Transverse colon (tissue), 4 donors: ENCODE data around the gene STK40. TPM values are rescaled to one million over a fixed set of nuclear protein-coding genes. Genes with fewer than 3 reads are reported as not detected.
A peak's percentile ranks its signal among the peaks of the same experiment; 100 is the strongest.

Experiments
- DNase-seq: peaks from one replicate; pipeline ENCODE4 v3.0.0-alpha.2; 2019
- H3K27ac ChIP-seq, 4 donors: fragments of 200-600 bp; sonication (generic); 2 replicates each; pipeline ENCODE4 v1.5.1; 2016 to 2018; ENCODE audit warnings: inconsistent platforms in 4 of 4
- H3K27me3 ChIP-seq: fragments of 200-600 bp; sonication (generic); 2 replicates; pipeline ENCODE4 v1.5.1; 2017; ENCODE audit warnings: inconsistent platforms
- H3K36me3 ChIP-seq, 4 donors: fragments of 200-600 bp; sonication (generic); 2 replicates each; pipeline ENCODE4 v1.5.1; 2017 to 2019; ENCODE audit warnings: inconsistent platforms in 4 of 4
- H3K4me1 ChIP-seq, 4 donors: fragments of 200-600 bp; sonication (generic); 2 replicates each; pipeline ENCODE4 v1.5.1; 2017 to 2020; ENCODE audit warnings: inconsistent platforms in 4 of 4
- H3K4me3 ChIP-seq, 4 donors: fragments of 200-600 bp; sonication (generic); 1 replicate in 1 of 4; 2 replicates in 3 of 4; pipeline versions ENCODE4 v1.5.1 to v1.6.1; 2017 to 2019; ENCODE audit warnings: inconsistent platforms in 4 of 4
- H3K9me3 ChIP-seq, 2 donors: fragments of 200-600 bp; sonication (generic); 2 replicates each; pipeline ENCODE4 v1.5.1; 2017 to 2019; ENCODE audit warnings: inconsistent platforms in 2 of 2
- CTCF ChIP-seq, 5 experiments: fragments of 200-600 bp in 3 of 5; fragments of 450-650 bp in 2 of 5; sonication (generic) in 3 of 5; IDR thresholded peaks; 1 replicate in 2 of 5; 2 replicates in 3 of 5; pipeline ENCODE4 v1.5.1; 2016 to 2017; ENCODE audit warnings: antibody characterized with exemption in 5 of 5, inconsistent platforms in 3 of 5, mild to moderate bottlenecking in 2 of 5, moderate library complexity in 1 of 5
- EP300 ChIP-seq: sonication (generic); formaldehyde crosslinking; IDR thresholded peaks from one replicate; pipeline ENCODE4 v1.6.1; 2017; ENCODE audit warnings: antibody characterized with exemption, low read depth
- POLR2A ChIP-seq: fragments of 450-650 bp; IDR thresholded peaks from one replicate; pipeline ENCODE4 v1.6.1; 2016; ENCODE audit warnings: antibody characterized with exemption, mild to moderate bottlenecking, moderate library complexity
- POLR2AphosphoS5 ChIP-seq, 3 donors: sonication (generic); formaldehyde crosslinking; IDR thresholded peaks; one replicate each; pipeline ENCODE4 v1.6.1; 2016; ENCODE audit warnings: antibody characterized with exemption in 3 of 3
- WGBS, 2 donors: methylation state at CpG; one replicate each; pipeline ENCODE4 v1.1.5; 2018; ENCODE audit warnings: low coverage in 1 of 2; 5-methylcytosine and 5-hydroxymethylcytosine counted together
- in situ Hi-C, 4 donors: fragments of 200-750 bp; cut with MboI; loops; one replicate each; pipeline versions ENCODE4 v1.15.0 to v1.15.1; 2017; ENCODE audit warnings: low sequenced_read_pairs in 3 of 4, low pct_ligation_motif_present in 1 of 4, low pct_unique_long_range_greater_than_20kb in 1 of 4
- intact Hi-C: fragments of 100-400 bp; cut with DNase I; formaldehyde crosslinking; loops from one replicate; pipeline ENCODE4 v1.15.1; 2023; ENCODE audit warnings: low total_unique reads
- small RNA-seq, 4 donors: library from RNA; depleted of rRNA; stranded (forward); fragments of <200 nt; gene quantifications; one replicate each; pipeline ENCODE3, GENCODE V24; 2016
- total RNA-seq, 4 donors: library from RNA; depleted of rRNA; stranded (reverse); fragments of >200 nt; gene quantifications; one replicate each; pipeline ENCODE4 v1.1.0, GENCODE V29; 2016

Gene STK40
- total RNA-seq, 4 donors from 2014 or later, result 34.0 to 154 (median 44.3) TPM

GRCh38 chr1:36298640-36299039, 87.1 kb downstream of the STK40 start:
- Histone ChIP-seq H3K36me3 (peaks cover 0 to 44% (median 23%) of the 10 kb centered on the region in 4 donors), H3K9me3 (no peaks in the 10 kb centered on the region), H3K27ac (no peak overlapping the region), H3K27me3 (no peaks in the 10 kb centered on the region), H3K4me1 (peaks cover 0 to 35% (median 17%) of the 10 kb centered on the region in 4 donors), H3K4me3 (no peak overlapping the region)
- TF ChIP-seq EP300 (no peak), CTCF (IDR thresholded peaks at IDR 0.05) (no peak), POLR2A (no peak), POLR2AphosphoS5 (IDR thresholded peaks at IDR 0.05) (no peak)
- WGBS, 2 donors, result 93 to 100% methylated on average over 1 to 5 of the region's 5 CpGs
- intact Hi-C loops, result no loop called here
- in situ Hi-C loops, result loop anchor here in 3 of 4 donors (25.0 kb wide), 2 partner anchors 111 to 186 kb away; no protein-coding TSS in a partner anchor
- DNase-seq, result no peak

- Histone ChIP-seq H3K4me1 (peaks cover 0 to 35% (median 17%) of the 10 kb centered on the region in 4 donors), H3K4me3 (no peak overlapping the region), H3K36me3 (peaks cover 0 to 46% (median 24%) of the 10 kb centered on the region in 4 donors), H3K27me3 (no peaks in the 10 kb centered on the region), H3K27ac (peak overlapping the region; percentile 40 to 68 (median 58)), H3K9me3 (no peaks in the 10 kb centered on the region)
- no peak for TF ChIP-seq POLR2A
- no peak for TF ChIP-seq CTCF (IDR thresholded peaks at IDR 0.05)
- no peak for TF ChIP-seq EP300
- TF ChIP-seq POLR2AphosphoS5 (IDR thresholded peaks at IDR 0.05), result no peak
- in situ Hi-C loops (loop anchor here in 3 of 4 donors (25.0 kb wide), 2 partner anchors 110 to 185 kb away; no protein-coding TSS in a partner anchor), intact Hi-C loops (no loop called here)
- no peak for DNase-seq
- 40 to 50% methylated on average over 1 to 2 of the region's 2 CpGs for WGBS, 2 donors
Measured at GRCh38 chr1:36297062-36297461, 88.7 kb downstream of the STK40 start.

- Histone ChIP-seq H3K27me3 (no peaks in the 10 kb centered on the region), H3K9me3 (no peaks in the 10 kb centered on the region), H3K4me3 (no peak overlapping the region), H3K36me3 (peaks cover 0 to 44% (median 21%) of the 10 kb centered on the region in 4 donors), H3K27ac (peak overlapping the region in 1 of 4 donors; percentile 9), H3K4me1 (peaks cover 0 to 31% (median 16%) of the 10 kb centered on the region in 4 donors)
- 83 to 85% methylated on average over 2 of the region's 2 CpGs for WGBS, 2 donors
- in situ Hi-C loops, result loop anchor here in 3 of 4 donors (25.0 kb wide), 2 partner anchors 108 to 183 kb away; no protein-coding TSS in a partner anchor
- TF ChIP-seq POLR2AphosphoS5 (IDR thresholded peaks at IDR 0.05), result no peak
- no peak for TF ChIP-seq CTCF (IDR thresholded peaks at IDR 0.05)
- TF ChIP-seq EP300, result no peak
- no peak for TF ChIP-seq POLR2A
- DNase-seq, result no peak
- intact Hi-C loops, result no loop called here
Measured at GRCh38 chr1:36295390-36295789, 90.3 kb downstream of the STK40 start.

Small RNA genes within 50 kb of the gene (small RNA-seq; reads per million reads assigned to genes)
- gene RNU4-27P (0 to 0.18 (median 0) reads per million in 4 donors), gene SNORA63C (0.18 to 1.5 (median 0.49) reads per million in 4 donors)

Other genes with a start within 250 kb of the STK40 start
- 100 to 1,000 TPM in 3 of 4 donors, 10 to 100 TPM in 1; 54.6 to 165 (median 105) TPM for gene TRAPPC3, start 236.4 kb downstream of the STK40 start, total RNA-seq
- gene MAP7D1, start 229.8 kb downstream of the STK40 start, total RNA-seq, result 100 to 1,000 TPM in 1 of 4 donors, 10 to 100 TPM in 3; 74.3 to 187 (median 86.0) TPM
- gene THRAP3, start 161.5 kb downstream of the STK40 start, total RNA-seq, result 10 to 100 TPM; 25.8 to 73.7 (median 59.9) TPM
- gene SH3D21, start 79.6 kb downstream of the STK40 start, total RNA-seq, result 100 to 1,000 TPM in 1 of 4 donors, 10 to 100 TPM in 3; 12.7 to 143 (median 15.9) TPM
- gene EVA1B, start 62.3 kb downstream of the STK40 start, total RNA-seq, result 10 to 100 TPM in 3 of 4 donors, 1 to 10 TPM in 1; 4.4 to 24.8 (median 10.4) TPM
- gene LSM10, start 12.0 kb upstream of the STK40 start, total RNA-seq, result 10 to 100 TPM in 3 of 4 donors, not detected in 1; 25.4 to 59.8 (median 32.9) TPM
- 1 to 10 TPM in 3 of 4 donors, not detected in 1; 1.2 to 4.8 (median 3.7) TPM for gene OSCP1, start 64.5 kb upstream of the STK40 start, total RNA-seq
- gene MRPS15, start 78.5 kb upstream of the STK40 start, total RNA-seq, result 10 to 100 TPM; 19.5 to 59.5 (median 42.4) TPM
- gene CSF3R, start 97.0 kb upstream of the STK40 start, total RNA-seq, result 10 to 100 TPM in 1 of 4 donors, 1 to 10 TPM in 3; 3.8 to 17.1 (median 5.2) TPM